ENCODE results near the gene GALNT14. TPM values are rescaled to one million over a fixed set of nuclear protein-coding genes. Genes with fewer than 3 reads are reported as not detected.

The GALNT14 gene
- total and polyA plus RNA-seq, 9 donors: 0.28 to 9.8 (median 1.6) TPM; not detected in 3

GRCh38 chr2:30956995-30957394, 181.2 kb downstream of the GALNT14 start:
- intact Hi-C loops (cut with DNase I): no loop called here
- Histone ChIP-seq H3K4me3 (no peak overlapping the region), H3K9me3 (no peaks in the 10 kb centered on the region), H3K36me3 (no peaks in the 10 kb centered on the region), H3K27ac (no peak overlapping the region), H3K27me3 (no peaks in the 10 kb centered on the region), H3K4me1 (ENCODE audit: insufficient read depth) (no peaks in the 10 kb centered on the region)
- no peak for DNase-seq
- TF ChIP-seq POLR2A (IDR thresholded peaks at IDR 0.05) (no peak), CTCF (IDR thresholded peaks at IDR 0.05) (no peak), EP300 (IDR thresholded peaks at IDR 0.05) (no peak)

GRCh38 chr2:30955516-30956132, 182.6 kb downstream of the GALNT14 start:
- Histone ChIP-seq H3K27ac (no peak overlapping the region), H3K36me3 (no peaks in the 10 kb centered on the region), H3K4me1 (ENCODE audit: insufficient read depth) (no peaks in the 10 kb centered on the region), H3K9me3 (no peaks in the 10 kb centered on the region), H3K27me3 (no peaks in the 10 kb centered on the region), H3K4me3 (no peak overlapping the region)
- intact Hi-C loops (cut with DNase I): no loop called here
- no peak for DNase-seq
- no peak for TF ChIP-seq EP300 (IDR thresholded peaks at IDR 0.05)
- no peak for TF ChIP-seq CTCF (IDR thresholded peaks at IDR 0.05)
- no peak for TF ChIP-seq POLR2A (IDR thresholded peaks at IDR 0.05)
- 95 to 97% (median 95%) methylated on average over 17 of the region's 17 CpGs for WGBS, 3 donors

- no peaks in the 10 kb centered on the region for H3K27me3 ChIP-seq
- 25 to 39% (median 34%) methylated on average over 2 of the region's 2 CpGs for WGBS, 3 donors
- H3K36me3 ChIP-seq: no peaks in the 10 kb centered on the region
- H3K4me3 ChIP-seq: no peak overlapping the region
- intact Hi-C loops (cut with DNase I): no loop called here
- H3K9me3 ChIP-seq: no peaks in the 10 kb centered on the region
- no peak overlapping the region for H3K27ac ChIP-seq
- DNase-seq: no peak
- no peak for TF ChIP-seq EP300 (IDR thresholded peaks at IDR 0.05)
- no peak for TF ChIP-seq CTCF (IDR thresholded peaks at IDR 0.05)
- no peak for TF ChIP-seq POLR2A (IDR thresholded peaks at IDR 0.05)
- H3K4me1 ChIP-seq (ENCODE audit: insufficient read depth): no peaks in the 10 kb centered on the region
These were observed 187.9 kb downstream of the GALNT14 start for GRCh38 chr2:30950339-30950738.

GRCh38 chr2:30949435-30949834, 188.8 kb downstream of the GALNT14 start:
- DNase-seq: no peak
- no peak overlapping the region for H3K4me3 ChIP-seq
- 70 to 91% (median 84%) methylated on average over 4 of the region's 4 CpGs for WGBS, 3 donors

More at GRCh38 chr2:30949435-30949834, 188.8 kb downstream of the GALNT14 start:
- intact Hi-C loops (cut with DNase I): no loop called here
- Histone ChIP-seq H3K27ac (no peak overlapping the region), H3K9me3 (no peaks in the 10 kb centered on the region), H3K36me3 (no peaks in the 10 kb centered on the region), H3K27me3 (no peaks in the 10 kb centered on the region), H3K4me1 (ENCODE audit: insufficient read depth) (no peaks in the 10 kb centered on the region)
- TF ChIP-seq CTCF (IDR thresholded peaks at IDR 0.05) (no peak), EP300 (IDR thresholded peaks at IDR 0.05) (no peak), POLR2A (IDR thresholded peaks at IDR 0.05) (no peak)

All from ovary (tissue), 9 donors.